HG02852 (cell line): ENCODE data around the gene ETV3L.
A peak's percentile ranks its signal among the peaks of the same experiment; 100 is the strongest.

ENCODE experiments used
- ATAC-seq: cut with Tn5 transposase; IDR thresholded peaks from one replicate; pipeline ENCODE4 v1.9.1; 2021; ENCODE audit warnings: mild to moderate bottlenecking, moderate library complexity; ENCODE audit not compliant: unreplicated experiment

The ETV3L gene

DNA sequence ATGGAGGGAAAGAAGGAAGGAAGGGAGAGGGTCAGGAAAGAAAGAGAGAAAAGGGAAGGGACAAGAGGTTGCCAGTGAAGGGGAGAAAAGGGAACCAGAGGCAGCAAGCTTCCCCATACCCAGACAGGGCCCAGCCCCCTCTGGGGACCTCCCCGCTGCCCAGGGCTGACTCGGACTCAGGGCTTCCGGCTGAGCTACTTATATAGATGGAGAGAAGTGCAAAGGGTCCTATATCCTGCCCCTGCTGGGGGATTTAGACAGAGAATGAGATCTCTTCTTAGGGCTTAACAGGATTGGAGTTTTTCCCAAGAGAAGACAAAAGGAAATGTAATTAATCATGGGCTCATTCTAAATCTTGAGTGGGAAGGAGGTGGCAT is at the start of gene ETV3L:
ETV3L (minus strand) TSS at position 176 of the 377 bp plus-strand sequence. CDS start 285 bp downstream, outside the sequence.
- ATAC-seq = no peak

- no peak for ATAC-seq
Observed at GRCh38 chr1:157147906-157148700, 48.5 kb upstream of the ETV3L start.

DNA sequence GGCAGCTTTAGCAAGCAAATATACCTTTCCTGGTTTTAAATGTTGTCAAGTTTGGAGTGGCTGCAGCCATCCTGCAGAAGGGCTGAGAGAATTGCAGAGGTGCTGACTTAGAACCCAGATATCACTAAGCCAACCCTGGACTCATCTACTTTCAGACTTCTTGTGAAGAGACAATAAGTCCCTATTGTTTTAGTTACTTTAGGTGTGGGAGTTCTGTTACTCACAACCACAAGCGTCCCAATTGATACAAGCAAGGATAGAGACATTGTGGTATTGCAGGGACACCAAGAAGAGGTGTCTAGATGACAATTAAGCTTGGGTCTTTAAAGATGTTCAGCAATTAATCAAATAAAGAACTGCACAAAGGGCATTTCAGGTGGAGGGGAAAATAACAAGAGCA is 47.4 kb upstream of the ETV3L start:
- no peak for ATAC-seq

DNA sequence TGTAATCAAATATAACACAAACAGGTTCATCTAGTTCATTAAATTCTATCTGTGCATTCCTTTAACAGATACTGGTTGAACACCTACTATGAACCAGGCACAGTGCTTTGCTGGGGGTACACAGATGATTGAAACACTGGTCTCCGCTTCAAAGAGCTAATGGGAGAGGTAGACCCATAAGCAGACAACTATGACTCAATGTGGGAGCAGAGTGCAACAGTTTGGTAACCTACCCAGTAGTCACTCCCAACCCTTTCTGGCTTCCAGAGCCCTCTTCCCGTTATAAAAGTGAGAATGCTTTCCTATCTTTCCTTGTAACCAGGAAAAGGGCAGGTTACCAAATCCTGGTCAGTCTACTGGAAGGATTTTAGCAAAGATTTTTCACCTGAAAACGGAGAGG is 46.6 kb upstream of the ETV3L start:
- ATAC-seq = no peak

DNA sequence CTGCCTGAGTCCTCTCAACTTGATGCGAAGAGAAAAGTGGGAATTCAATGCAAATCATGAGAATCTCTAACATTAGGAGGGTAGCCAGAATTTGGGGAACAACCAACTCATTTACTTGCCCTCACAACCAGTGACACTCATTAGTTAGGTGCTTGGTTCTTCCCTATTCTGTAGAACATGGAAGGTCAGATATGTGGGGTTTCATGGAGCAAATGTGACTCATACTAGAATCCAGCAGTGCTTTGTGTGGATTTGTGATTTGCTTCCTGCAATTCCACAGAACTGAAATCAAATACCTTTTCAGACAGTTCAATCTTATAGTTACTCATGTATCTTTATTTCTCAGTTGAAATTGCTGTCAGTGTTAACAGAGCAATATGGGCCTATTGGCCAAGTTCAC is 45.5 kb upstream of the ETV3L start:
- no peak for ATAC-seq

- ATAC-seq = no peak
Observed at GRCh38 chr1:157144509-157144908, 44.9 kb upstream of the ETV3L start.

- ATAC-seq = no peak
Observed at GRCh38 chr1:157142765-157143423, 43.3 kb upstream of the ETV3L start.

DNA sequence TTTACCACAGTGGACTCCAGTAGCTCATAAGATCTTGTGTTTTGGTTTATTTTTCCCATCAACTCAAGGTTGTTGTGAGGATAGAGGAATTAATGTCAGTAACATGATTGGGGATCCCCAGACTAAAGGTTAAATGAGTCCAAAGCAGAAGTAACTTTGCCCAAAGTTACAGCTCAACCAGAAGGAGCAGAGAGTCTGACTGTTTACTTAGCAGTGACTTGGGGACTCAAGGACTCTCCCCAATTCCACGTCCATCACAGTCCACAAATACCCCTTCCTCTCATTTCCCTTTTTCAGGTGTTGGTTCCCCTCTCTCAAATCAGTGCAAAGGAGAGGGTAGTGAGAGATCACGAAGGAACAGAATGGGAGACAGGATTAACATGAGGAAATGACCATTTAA is 42.6 kb upstream of the ETV3L start:
- no peak for ATAC-seq

DNA sequence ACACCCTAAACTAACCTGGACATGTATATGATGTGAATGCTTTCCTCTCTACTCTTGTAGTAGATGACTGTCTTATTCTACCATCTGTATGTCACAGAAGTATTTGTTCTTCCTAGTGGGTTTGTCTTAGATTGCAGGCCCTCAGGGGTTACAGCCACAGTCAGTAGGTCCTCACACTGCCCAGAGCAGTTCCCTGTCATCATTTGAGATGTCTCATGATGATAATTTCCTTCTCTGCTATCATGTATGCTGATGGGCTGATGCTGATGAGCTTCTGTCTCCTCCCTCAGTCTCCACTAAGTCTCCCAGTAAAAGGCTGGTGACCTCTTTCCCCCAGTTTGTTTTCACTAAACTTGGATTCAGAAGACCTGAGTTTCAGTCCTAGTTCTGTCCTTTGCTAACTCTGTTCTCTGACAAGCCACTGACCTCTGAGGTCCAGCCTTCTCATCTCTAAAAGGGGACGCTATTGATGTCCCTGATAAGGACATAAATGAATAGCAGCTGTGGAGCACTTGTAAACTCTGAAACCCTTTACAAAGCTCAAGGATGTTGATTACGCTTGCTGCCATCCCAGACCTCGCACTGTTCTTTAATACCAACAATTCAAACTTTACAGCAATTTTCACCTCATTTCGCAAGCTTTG is 41.7 kb upstream of the ETV3L start:
- no peak for ATAC-seq

DNA sequence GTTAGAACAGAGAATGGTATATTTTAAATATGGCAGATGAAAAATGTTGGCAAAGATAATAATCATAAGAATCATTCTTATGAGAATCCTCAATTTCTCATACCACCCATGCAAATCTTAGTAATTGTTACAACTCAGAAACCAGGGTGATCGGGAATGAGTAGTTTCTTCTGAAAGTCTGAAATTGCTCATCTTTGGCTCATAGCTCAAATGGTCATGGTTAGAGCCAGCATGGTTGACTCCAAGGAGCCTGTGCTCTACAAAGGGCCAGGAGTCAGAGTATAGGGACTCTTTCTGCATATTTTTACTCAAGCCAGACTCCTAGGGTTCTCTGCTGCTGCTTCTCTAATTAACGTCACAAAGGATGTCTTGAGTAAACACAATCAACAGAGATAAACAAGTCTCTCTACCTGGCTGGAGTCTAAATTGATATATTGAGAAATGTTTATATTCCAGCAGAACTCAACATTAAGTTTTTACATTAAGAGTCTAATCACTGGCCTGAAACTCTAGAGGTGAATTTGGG is 40.5 kb upstream of the ETV3L start:
- no peak for ATAC-seq

DNA sequence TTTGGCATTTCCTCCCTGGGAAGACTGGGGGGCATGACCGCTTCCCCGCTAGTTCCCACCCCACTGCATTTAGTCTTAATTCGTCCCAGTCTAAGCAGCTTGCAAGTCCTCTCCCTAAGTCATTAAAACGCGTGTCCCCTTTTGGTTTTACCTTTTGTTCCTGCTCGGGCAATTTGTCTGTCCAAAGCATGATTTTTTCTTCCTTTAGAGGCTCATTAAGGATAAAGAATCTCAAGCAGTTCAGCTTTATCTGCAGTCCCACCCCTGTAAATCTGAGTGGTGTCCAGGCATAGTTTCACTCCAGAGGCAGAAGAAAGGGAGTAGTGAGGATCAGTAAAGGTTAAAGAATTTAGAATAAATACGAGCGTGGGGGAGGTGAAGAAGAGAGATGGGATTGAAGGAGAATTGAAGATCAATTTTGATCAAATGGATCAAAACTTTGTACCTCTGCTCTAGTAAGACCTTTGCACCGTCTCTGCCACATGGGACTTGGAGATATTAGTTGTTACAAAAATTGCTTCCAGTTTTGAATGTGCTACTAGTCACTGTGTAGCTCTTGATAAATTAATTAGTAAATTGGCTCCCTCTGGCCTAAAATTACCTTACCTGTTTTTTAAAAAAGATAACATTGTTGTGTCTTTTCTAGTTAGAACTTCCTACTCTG is 39.6 kb upstream of the ETV3L start:
- no peak for ATAC-seq

GRCh38 chr1:157138220-157139051 is 38.8 kb upstream of the ETV3L start, which contains the start of gene ETV3:
Gene ETV3 (minus strand): TSS chr1:157138395. CDS start chr1:157136352, 2,043 bp downstream.
- ATAC-seq = peak; percentile 79

DNA sequence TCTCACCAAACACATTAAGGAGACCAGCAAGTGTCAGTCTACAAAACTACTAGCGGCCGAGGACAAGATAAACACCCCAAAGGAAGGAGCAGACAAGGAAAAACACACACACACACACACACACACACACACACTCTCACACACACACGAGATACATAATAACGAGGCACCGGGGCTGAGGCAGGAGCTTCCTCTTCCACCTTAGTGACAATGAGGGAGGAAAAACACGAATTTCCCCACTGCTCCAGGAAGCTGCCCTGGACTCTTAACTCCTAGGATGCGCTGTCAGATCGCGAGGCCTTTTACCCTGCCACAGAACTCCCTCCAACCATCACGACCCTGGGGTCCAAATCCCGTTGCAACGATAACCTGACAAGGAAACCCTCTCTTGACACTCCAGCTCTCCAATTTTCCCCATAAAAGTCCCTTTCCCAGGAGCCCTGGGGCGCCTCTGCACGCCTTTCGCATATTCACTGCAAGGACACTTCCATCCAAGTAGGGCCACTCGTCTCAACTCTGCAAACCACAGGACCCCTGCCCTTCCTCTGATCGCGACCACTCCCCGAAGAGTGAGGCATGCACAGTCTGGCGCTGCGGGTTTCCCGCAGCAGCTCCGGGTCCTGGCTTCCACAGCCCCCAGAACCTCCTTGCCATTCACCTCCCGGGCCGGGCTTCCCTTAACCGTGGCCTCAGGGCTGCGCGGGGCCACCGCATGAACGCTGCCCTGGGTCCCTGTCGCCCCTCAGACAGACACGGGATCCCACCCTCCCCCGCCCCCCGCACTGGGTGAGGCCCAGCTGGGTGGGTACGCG is 38.0 kb upstream of the ETV3L start:
- no peak for ATAC-seq

- no peak for ATAC-seq
Observed at GRCh38 chr1:157137046-157137407, 37.4 kb upstream of the ETV3L start.

- ATAC-seq = no peak
Observed at GRCh38 chr1:157136133-157136532, 36.5 kb upstream of the ETV3L start.

- ATAC-seq = no peak
Observed at GRCh38 chr1:157135646-157136045, 36.0 kb upstream of the ETV3L start.

DNA sequence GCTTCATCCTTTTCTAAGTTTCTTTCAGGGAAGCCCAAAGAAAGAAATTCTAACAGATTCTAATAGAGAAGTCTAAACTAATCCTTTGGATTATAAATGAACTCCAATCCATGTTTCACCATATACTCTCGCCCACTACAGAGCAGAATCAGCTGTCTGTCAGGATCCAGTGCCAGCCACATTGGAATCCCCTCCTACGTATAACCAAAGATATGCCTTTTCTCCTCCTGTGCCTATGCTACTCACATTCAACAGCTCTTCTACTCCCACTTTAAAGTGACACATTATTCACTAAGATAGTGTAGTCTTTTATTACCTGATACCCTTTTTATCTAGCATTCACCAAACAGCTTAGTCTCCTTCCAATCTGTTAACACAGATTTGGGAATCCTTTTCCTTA is 35.5 kb upstream of the ETV3L start:
- no peak for ATAC-seq

- ATAC-seq = no peak
Observed at GRCh38 chr1:157134442-157134841, 34.8 kb upstream of the ETV3L start.

DNA sequence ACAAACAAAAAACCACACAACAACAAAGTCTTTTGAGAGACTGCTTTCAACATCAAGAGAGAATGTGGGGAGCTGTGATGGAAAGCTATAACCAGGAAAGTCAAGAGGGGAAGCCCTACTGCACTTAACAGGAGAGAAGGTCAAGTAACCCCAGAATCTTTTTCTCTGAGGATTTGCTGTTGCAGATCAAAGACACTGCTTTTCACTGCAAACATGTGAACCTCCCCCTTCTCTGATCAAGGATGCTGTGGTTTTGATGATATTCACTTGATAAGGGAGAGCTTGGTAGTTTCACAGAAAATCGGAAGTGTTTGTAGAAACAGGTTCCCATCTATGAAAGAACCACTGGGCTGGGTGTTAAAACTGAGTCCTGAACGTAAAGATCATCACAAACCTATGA is 33.8 kb upstream of the ETV3L start:
- ATAC-seq = no peak
